AG04449 (cell line): ENCODE measurements around the gene GUCA1C.

Source experiments
- CTCF ChIA-PET: fragments of 350-600 bp; formaldehyde crosslinking; extraction: SDS; loops from one replicate; lab custom pipeline; 2021; ENCODE audit warnings: antibody characterized with exemption; lab: Yijun Ruan, JAX
- POLR2A ChIA-PET: fragments of 400-600, 350-600 bp; formaldehyde crosslinking; extraction: SDS; loops from one replicate; lab custom pipeline; 2020; ENCODE audit warnings: antibody characterized with exemption, inconsistent platforms; lab: Yijun Ruan, JAX
- DNase-seq: peaks from one replicate; pipeline ENCODE4 v3.0.0-alpha.2; 2010; ENCODE audit warnings: low read depth, low spot score
- H3K4me3 ChIP-seq: 2 replicates; pipeline ENCODE4 v1.5.1; 2011; ENCODE audit warnings: low read depth, mild to moderate bottlenecking, control low read depth, low read length
- TF ChIP-seq, protein P1 (sequence below): IDR thresholded peaks from one replicate; pipeline ENCODE4 v1.5.1; 2011; ENCODE audit warnings: mild to moderate bottlenecking, moderate library complexity, low read length, control low read depth, inconsistent platforms; ENCODE audit not compliant: insufficient read depth; ENCODE audit errors: missing control alignments

GUCA1C gene

DNA sequence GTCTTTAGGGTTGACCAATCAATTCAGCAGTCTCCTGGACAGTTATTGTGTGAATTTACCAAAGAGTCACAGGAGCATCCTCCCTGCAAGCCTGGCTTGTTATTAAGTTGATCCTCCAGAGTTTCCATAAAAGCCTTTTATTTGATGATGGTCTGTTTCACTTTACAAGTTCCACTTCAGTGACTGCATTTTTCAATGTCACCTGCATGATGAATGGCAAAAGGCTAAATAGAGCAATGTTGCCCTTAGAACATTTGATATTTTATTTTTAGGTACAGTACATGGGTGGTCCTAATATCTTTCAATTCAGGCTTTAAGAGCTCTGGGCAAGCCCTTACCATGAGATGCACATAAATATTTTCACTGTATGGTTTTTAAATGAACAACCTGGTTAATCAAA lies 22.6 kb downstream of the GUCA1C start:
- no peak overlapping the region for H3K4me3 ChIP-seq
- ChIA-PET CTCF (no interaction called here), POLR2A (no interaction called here)
- DNase-seq, result no peak
- TF ChIP-seq, protein P1, sequence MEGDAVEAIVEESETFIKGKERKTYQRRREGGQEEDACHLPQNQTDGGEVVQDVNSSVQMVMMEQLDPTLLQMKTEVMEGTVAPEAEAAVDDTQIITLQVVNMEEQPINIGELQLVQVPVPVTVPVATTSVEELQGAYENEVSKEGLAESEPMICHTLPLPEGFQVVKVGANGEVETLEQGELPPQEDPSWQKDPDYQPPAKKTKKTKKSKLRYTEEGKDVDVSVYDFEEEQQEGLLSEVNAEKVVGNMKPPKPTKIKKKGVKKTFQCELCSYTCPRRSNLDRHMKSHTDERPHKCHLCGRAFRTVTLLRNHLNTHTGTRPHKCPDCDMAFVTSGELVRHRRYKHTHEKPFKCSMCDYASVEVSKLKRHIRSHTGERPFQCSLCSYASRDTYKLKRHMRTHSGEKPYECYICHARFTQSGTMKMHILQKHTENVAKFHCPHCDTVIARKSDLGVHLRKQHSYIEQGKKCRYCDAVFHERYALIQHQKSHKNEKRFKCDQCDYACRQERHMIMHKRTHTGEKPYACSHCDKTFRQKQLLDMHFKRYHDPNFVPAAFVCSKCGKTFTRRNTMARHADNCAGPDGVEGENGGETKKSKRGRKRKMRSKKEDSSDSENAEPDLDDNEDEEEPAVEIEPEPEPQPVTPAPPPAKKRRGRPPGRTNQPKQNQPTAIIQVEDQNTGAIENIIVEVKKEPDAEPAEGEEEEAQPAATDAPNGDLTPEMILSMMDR, result no peak

DNA sequence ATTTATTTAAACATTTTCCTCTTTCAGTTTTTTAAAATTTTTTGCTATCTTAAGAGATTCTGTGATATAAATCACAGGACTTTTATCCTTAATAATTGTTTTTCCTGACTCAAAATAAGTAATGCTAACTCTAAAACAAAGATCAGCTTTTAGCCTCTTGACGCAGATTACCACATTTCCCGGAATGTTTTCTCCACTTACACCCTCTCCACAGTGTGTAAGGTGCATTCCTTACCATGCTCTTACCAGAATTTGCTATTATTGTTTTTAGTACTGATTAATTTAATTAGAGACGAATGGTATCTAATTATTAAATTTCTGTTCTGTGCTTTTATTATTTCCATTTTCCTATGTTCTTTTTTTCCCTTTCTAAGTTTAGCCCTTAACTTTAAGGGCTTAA lies 34.8 kb downstream of the GUCA1C start:
- TF ChIP-seq, protein P1, result no peak
- no peak overlapping the region for H3K4me3 ChIP-seq
- DNase-seq, result no peak
- CTCF ChIA-PET, result interaction anchor here (0.8 to 1.4 kb wide), 2 partner anchors 122 to 257 kb away, joined by 3 to 5 read pairs; no protein-coding TSS in a partner anchor
- POLR2A ChIA-PET, result no interaction called here

DNA sequence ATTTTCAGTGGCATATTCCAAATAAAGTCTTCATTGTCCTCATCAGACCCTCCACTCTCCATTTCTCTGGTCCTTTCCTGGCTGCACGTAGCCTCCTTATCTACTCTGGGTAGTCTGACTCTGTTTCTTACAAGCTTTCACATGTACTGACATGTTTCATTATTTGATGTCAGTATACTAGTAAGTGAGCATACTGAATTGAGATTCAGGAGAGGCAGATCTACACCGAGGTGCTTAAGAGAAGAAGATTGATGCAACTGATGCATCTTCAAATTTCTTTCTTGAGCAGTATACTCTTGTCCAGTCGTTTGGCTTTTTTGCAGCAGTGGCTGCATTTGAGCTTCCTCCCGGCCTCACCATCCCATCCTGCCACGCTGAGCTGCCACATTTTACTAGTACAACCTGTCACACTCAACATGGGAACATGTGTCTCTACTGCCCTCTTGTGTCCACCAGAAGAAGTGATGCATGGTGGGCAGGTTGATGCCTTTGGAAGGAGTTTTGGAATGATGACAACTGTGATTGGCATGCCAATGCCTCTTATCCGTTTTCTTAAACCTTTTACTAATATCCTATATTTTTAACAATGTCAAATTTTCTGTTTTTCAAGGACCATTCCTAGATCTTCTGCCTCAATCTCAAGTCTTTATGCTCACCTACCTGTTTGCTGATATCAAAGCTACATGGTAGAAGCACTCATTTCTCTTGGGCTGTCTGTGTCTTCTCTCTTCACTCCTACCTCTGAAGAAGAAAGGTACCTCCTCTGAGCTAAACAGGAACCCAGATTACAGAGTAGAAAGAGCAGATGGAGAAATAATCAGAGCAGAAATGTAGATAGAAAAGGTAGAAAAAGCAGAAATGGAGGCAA lies 38.7 kb downstream of the GUCA1C start:
- ChIA-PET POLR2A (no interaction called here), CTCF (interaction anchor here (0.8 to 5.3 kb wide), 20 partner anchors 8 to 428 kb away, joined by 3 to 60 read pairs (median 4); no protein-coding TSS in a partner anchor)
- TF ChIP-seq, protein P1, result peak; percentile 80
- DNase-seq, result no peak
- H3K4me3 ChIP-seq, result no peak overlapping the region

DNA sequence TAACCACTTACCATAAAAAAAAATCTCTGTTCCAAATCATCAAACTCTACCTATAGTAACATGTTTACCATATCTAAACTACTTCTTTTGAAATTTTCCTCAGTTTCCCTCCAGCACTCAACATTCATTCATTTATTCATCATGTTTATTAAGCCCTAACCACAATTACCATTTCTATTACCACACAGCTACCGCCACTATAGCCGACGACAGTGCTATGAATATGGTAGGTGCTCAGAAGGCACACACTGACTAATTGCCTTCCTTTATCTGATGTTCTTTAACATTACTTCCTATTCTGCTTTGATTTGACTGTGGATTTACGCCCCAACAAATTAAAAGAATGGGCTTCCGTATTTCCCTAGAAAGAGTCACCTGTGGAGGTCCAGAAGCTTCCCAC lies 43.9 kb downstream of the GUCA1C start:
- TF ChIP-seq, protein P1, result no peak
- ChIA-PET CTCF (no interaction called here), POLR2A (no interaction called here)
- no peak overlapping the region for H3K4me3 ChIP-seq
- DNase-seq, result no peak

DNA sequence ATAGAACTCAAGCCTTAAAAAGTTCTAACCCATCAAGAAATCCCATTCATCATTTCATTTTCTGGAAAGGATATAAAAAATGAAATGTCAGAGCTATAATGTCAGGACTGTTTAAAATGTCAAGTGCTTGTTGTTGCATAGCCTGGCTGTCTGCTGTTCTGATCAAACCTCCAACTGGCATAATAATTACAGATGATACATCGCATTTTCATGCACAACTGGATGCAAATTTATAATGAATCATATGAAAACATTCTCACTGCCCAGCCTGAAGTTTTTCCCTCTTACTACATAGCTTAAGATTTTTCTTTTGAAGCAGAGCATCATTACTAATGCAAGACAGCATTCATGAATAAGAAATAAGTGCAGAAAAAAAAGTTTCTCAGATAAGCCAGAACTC lies 46.5 kb downstream of the GUCA1C start:
- no peak for DNase-seq
- TF ChIP-seq, protein P1, result no peak
- H3K4me3 ChIP-seq, result no peak overlapping the region
- POLR2A ChIA-PET, result no interaction called here
- CTCF ChIA-PET, result interaction anchor here (1.0 kb wide), 1 partner anchor 8 kb away, joined by 4 read pairs; no protein-coding TSS in a partner anchor

DNA sequence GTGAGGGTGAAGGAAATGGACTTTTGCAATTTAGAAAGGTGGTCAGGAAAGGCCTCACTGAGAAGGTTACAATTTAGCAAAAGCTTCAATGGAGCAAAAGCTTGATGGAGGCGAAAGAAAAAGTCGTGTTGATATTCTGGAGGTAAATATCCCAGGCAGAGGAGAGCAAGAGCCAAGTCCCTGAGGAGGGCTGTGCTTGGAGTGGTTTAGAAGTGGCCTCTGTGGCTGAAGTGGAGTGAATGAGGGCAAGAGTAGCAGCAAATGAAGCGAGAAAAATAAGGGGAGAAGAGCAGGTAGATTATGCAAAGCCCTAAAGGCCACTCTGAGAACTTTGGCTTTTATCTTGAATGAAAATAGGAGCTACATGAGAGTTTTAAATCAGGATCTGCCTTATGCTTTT lies 54.1 kb downstream of the GUCA1C start:
- TF ChIP-seq, protein P1, result no peak
- DNase-seq, result no peak
- ChIA-PET CTCF (no interaction called here), POLR2A (no interaction called here)
- no peak overlapping the region for H3K4me3 ChIP-seq
